Fibroblast of the aortic adventitia (primary cell): Measurements from ENCODE around the gene DMD. TPM values are rescaled to one million over a fixed set of nuclear protein-coding genes. Genes with fewer than 3 reads are reported as not detected.

Experiments used
- DNase-seq: peaks from one replicate; pipeline ENCODE4 v3.0.0-alpha.2; 2010; ENCODE audit warnings: low read depth
- H3K4me3 ChIP-seq: 2 replicates; pipeline ENCODE4 v1.5.1; 2011; ENCODE audit warnings: low read depth, mild to moderate bottlenecking, control low read depth, low read length, moderate library complexity
- total RNA-seq: library from RNA; depleted of rRNA; stranded (reverse); fragments of >200 nt; gene quantifications from 2 replicates; pipeline ENCODE4 v1.2.3, GENCODE V29; 2012; ENCODE audit warnings: low replicate concordance
- TF ChIP-seq, protein P1 (sequence below): IDR thresholded peaks from 2 replicates; pipeline ENCODE4 v1.5.1; 2011; ENCODE audit warnings: mild to moderate bottlenecking, low read length, control low read depth, inconsistent platforms; ENCODE audit not compliant: insufficient read depth

DMD gene
- total RNA-seq, 1 donor, result 10.3 TPM

GRCh38 chrX:33126469-33126868 lies 84.9 kb downstream of the DMD start:
- DNase-seq, result no peak
- no peak overlapping the region for H3K4me3 ChIP-seq
- TF ChIP-seq, protein P1, sequence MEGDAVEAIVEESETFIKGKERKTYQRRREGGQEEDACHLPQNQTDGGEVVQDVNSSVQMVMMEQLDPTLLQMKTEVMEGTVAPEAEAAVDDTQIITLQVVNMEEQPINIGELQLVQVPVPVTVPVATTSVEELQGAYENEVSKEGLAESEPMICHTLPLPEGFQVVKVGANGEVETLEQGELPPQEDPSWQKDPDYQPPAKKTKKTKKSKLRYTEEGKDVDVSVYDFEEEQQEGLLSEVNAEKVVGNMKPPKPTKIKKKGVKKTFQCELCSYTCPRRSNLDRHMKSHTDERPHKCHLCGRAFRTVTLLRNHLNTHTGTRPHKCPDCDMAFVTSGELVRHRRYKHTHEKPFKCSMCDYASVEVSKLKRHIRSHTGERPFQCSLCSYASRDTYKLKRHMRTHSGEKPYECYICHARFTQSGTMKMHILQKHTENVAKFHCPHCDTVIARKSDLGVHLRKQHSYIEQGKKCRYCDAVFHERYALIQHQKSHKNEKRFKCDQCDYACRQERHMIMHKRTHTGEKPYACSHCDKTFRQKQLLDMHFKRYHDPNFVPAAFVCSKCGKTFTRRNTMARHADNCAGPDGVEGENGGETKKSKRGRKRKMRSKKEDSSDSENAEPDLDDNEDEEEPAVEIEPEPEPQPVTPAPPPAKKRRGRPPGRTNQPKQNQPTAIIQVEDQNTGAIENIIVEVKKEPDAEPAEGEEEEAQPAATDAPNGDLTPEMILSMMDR, result no peak

DNA sequence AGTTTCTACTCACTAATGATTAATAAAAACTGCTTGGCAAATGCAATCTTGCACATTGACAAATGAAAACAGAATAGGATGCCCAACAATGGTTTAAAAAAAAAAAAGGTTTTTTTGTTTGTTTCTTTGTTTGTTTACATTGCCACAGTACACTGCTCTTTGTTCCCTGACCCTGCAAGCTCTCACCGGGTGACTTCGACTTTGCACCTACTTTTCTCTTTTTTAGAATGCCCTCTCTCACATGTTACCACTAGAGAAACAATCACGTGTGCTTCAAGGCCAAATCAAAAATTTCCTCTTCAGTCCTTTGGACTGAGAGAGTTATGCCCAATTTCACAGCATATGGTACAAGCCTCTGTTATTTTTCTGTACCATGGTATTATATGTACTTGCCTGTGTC lies 101.5 kb downstream of the DMD start:
- no peak for DNase-seq
- H3K4me3 ChIP-seq, result no peak overlapping the region
- TF ChIP-seq, protein P1, result no peak

DNA sequence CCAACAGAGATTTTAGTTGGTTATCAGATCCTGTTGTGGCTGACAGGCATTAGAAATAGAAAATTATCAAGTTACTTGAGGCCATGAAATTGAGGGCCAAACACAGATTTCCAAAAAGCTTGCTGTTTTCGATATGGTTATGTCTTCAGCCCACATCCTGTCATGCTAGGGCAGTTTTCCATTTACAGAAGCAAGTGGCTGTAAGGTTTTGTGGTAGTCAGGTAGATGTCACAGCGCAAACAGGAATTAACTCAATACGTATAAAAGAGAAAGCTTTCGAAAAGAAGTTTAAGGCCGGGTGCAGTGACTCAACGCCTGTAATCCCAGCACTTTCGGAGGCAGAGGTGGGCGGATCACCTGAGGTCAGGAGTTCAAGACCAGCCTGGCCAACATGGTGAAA lies 104.6 kb downstream of the DMD start:
- TF ChIP-seq, protein P1, result no peak
- H3K4me3 ChIP-seq, result no peak overlapping the region
- no peak for DNase-seq

DNA sequence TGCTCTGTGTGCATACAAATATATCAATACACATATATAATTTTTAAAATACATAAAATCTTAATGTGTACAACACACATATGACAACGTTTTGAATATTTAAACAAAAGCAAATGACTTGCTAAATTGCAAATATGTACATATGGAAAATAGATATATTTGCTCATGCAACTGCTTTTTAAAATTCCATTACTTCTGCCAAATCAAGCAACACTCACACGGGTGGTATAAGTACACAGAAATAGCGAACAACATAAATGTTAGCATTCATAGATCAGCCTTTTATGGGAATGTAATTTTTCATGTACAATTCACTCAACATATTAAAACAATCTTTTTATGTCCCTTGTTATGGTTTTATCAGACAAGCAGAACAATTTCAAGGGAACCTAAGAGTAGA lies 116.3 kb downstream of the DMD start:
- TF ChIP-seq, protein P1, result no peak
- DNase-seq, result no peak
- H3K4me3 ChIP-seq, result no peak overlapping the region

DNA sequence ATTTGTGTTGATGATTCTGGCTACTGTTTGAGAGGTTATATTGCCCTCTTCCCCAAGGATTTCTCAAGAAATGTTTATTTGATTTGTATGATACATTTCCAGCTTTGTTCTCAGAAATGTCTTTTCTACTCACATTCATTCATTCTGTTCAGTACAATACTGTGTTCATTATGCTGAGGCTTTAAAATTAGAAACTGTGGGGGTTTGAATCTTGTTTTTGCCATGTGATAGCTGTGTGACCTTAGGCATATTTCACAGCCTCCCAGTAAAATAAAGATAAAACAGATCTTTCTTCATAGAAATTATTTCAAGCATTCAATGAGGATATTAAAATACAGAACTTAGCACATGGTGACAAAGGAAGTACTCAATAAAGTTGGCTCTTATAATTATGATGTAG lies 123.9 kb downstream of the DMD start:
- TF ChIP-seq, protein P1, result no peak
- no peak overlapping the region for H3K4me3 ChIP-seq
- no peak for DNase-seq

- no peak overlapping the region for H3K4me3 ChIP-seq
- no peak for DNase-seq
- TF ChIP-seq, protein P1, result no peak
Observed at GRCh38 chrX:33086886-33087285, 124.5 kb downstream of the DMD start.

DNA sequence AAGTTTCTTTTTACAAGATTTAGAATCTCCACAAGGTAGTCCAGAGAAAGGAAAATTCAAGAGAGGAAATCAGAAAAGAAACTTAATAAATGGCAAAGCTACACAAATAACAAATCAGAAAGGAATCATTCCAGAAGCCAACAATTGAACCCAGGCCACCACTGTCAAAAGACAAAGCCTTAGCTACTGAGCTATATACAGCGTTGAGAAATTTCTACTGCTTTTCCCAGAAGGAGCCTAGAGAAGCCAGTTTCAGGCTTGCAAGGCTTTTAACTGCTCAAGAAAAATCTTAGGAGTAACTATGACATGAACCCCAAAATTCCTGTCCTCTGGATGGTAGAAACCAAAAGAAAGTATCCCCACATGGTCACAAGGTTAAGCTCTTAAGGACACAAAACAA lies 129.0 kb downstream of the DMD start:
- TF ChIP-seq, protein P1, result no peak
- DNase-seq, result no peak
- no peak overlapping the region for H3K4me3 ChIP-seq
